Raji (cell line): ENCODE data around the gene BSG.

Experiments used
- POLR2A ChIP-seq: IDR thresholded peaks from 2 replicates; pipeline ENCODE4 v1.6.1; 2011; ENCODE audit warnings: low read depth, low read length, control low read depth; ENCODE audit not compliant: insufficient read depth

BSG gene

GRCh38 chr19:589693-590395, 17.4 kb downstream of the BSG start, which contains the start of gene HCN2:
Gene HCN2, plus strand, starts transcription at chr19:589881. Its CDS starts 65 bp downstream, at chr19:589946.
- TF ChIP-seq POLR2A = no peak

- no peak for TF ChIP-seq POLR2A
Observed at GRCh38 chr19:590396-590745, 18.0 kb downstream of the BSG start.

GRCh38 chr19:590750-591098, 18.3 kb downstream of the BSG start:
- TF ChIP-seq POLR2A = no peak

GRCh38 chr19:591099-591958, 18.9 kb downstream of the BSG start:
- no peak for TF ChIP-seq POLR2A

DNA sequence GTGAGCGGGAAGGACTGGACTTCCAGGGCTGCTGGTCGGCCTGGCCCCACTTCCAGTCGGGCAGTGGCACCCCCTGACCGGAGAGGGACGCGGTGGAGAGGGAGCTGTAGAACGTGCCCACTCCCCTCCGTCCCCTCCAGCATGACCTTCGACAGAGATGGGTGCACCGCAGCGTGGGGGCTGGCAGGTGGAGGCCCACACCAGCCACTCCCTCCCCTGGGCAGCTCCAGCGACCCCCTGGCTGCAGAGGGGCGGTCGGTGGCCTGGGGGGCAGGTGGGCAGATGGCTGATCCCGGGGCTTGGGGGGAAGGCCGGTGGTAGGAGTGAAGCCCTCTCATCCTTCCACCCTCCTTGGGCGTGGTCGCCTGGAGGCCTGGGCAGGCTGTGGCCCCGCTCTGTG, 19.7 kb downstream of the BSG start:
- no peak for TF ChIP-seq POLR2A

DNA sequence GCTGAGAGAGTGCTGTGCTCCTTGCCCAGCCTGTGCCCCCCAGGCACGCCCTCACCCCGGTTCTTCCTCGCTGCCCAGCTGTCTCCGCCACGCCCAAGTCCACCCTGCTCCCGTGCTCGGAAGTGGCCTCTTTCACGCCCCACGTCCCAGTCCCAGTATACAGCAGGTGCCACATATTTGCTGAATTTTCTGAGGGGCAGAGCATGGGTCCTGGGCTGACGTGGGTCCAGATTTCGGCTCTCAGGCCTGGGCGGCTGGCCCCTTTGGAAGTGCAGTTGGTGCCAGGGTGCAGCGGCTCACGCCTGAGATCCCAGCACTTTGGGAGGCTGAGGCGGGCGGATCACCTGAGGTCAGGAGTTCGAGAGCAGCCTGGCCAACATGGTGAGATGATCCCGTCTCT, 20.7 kb downstream of the BSG start:
- TF ChIP-seq POLR2A = no peak

- TF ChIP-seq POLR2A = no peak
Observed at GRCh38 chr19:593505-593904, 21.1 kb downstream of the BSG start.

DNA sequence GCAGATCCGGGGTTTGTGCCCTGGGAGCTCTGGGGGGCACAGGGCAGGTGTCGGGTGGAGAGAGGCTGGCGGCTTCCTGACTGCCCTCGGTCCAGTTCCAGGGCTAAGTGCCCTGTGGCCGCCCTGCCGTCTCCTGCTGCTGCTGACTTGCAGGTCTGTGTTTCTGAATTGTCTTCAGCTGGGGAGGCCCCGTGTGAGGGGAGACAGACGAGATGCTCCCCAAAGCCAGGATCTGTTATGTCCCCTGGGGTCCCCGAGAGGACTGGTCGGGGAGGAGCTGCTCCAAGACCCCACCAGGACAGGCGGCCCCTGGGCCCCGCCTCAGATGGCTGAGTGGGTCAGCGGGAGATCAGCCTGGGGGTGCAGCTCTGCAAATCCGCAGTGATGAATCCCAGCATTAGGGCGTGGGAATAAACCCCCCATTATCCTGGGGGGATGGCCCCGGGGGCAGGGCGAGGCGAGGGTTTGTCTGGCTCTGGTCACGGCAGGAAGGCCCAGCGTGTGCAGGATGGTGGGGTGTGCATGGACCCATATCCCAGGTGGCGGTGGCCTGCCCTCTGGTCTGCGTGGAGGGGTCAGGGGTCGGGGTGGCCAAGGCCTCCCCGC, 22.0 kb downstream of the BSG start:
- no peak for TF ChIP-seq POLR2A

DNA sequence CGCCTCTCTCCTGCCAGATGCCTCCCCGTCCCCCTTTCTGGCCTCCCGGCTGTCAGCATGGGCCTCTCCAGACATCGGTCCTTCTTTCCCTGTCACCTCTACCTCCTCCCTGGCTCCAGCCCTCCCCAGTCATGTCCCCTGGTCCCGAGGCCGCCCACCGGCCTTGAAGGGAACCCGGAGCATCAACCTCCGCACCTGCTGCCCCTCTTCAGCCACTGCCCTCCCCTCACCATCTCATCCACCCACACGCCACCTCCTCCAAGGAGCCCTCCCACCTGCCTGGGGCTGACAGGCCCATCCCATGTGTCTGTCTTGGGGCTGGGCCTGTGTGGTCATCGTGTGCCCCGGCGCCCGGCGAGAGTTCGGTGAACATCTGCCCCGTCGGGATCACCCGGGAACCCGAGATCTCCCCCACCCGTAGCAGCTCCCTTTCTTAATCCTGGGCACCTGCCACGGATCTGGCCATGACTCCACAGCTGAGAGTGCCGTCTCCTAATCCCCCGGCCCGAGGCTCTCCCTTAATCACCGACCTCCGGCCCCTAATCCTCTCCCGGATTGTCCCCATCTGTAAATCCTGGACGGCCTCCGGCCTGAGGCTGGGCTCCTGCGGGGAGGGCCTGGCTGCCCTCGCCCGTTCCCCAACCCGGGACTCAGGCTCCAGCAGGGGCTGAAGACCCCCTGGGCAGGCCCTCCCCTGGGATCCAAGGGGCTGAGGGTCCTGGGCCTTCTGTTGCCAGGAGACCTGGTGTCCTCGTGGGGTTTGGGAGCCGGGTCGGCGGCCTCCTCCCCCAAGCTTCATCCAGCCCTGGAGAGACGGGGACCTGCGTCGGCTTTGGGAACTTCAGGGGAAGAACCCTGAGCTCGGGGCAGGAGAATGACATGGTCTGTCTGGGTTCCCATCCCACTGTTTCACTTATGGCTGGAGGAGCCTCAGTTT, 23.2 kb downstream of the BSG start:
- TF ChIP-seq POLR2A = no peak

- TF ChIP-seq POLR2A = no peak
Observed at GRCh38 chr19:596263-596655, 23.9 kb downstream of the BSG start.

GRCh38 chr19:597406-598315, 25.3 kb downstream of the BSG start:
- TF ChIP-seq POLR2A = no peak

GRCh38 chr19:601310-601709, 28.9 kb downstream of the BSG start:
- TF ChIP-seq POLR2A = no peak

GRCh38 chr19:601790-602189, 29.4 kb downstream of the BSG start:
- no peak for TF ChIP-seq POLR2A
